Right renal pelvis (tissue), 4 donors: ENCODE results near the gene SLCO2A1. TPM values are rescaled to one million over a fixed set of nuclear protein-coding genes. Genes with fewer than 3 reads are reported as not detected.

Experiments used
- DNase-seq, 4 donors: peaks; one replicate each; pipeline ENCODE4 v3.0.0-alpha.2; 2013; ENCODE audit warnings: low read depth in 4 of 4, low spot score in 3 of 4, missing footprints in 1 of 4
- polyA plus RNA-seq, 4 donors: library from polyadenylated mRNA; unstranded; fragments of 120-200 nt; gene quantifications; one replicate each; pipeline ENCODE4 v1.2.1, GENCODE V29; 2013; ENCODE audit not compliant: insufficient read length in 4 of 4

Gene SLCO2A1
- polyA plus RNA-seq, 4 donors = 17.5 to 22.0 (median 20.3) TPM

DNA sequence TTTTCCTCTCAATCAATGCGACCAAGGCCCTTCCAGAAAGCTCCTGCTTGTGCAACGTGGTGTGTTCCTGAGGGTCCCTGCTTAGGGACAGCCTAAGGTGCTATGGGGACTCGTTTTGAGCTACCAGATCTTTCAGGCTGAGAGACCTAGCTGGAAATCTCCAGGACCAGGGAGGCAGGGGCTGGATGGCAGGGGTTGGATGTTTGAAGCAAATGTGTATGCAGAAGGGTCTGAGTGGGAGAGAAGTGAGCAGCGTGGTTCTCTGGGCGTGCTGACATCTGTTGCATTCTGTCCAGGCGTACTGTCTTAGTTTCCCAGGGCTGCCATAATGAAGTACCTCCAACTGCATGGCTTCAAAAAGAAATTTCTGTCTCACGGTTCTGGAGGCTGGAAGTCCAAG lies 31.7 kb upstream of the SLCO2A1 start:
- DNase-seq = no peak

DNA sequence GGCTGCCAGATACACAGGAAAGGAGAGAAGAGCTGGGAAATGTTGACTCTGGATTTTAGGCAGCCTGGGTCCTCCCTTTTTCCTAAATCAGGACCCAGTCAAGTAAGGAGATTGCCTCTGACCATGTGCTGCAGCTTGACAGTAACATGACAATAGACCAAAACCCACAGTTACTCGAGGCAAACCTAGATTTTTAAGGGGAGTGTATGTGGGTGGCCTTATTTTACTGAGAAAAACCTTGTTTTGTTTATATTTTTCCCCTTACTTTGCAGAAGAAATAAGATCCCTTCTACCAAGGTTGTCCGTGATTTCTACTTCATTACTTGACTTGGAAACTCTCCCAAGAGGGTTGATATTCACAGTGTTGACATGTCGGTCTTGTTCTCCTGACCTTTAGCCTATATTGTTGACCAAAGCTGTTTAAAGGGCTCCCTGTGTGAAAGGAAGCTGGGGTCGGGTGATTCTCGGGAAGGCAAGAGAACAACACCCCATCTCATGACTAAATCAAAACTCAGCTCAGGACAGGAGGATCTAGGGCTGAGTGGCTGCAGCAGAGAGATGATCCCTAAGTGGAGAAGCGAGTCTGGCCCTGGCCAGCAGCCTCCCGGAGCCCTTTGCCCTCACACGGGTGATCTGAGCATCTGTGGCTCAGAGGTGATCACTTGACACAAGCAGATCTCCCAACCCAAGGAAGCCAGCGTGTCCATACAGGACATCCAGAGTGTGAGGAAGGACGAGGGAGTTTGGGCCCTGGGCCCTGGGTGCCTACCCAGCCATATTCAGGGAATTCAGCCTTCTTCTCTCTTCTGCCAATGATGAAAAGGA lies 31.0 kb upstream of the SLCO2A1 start:
- DNase-seq = no peak

DNA sequence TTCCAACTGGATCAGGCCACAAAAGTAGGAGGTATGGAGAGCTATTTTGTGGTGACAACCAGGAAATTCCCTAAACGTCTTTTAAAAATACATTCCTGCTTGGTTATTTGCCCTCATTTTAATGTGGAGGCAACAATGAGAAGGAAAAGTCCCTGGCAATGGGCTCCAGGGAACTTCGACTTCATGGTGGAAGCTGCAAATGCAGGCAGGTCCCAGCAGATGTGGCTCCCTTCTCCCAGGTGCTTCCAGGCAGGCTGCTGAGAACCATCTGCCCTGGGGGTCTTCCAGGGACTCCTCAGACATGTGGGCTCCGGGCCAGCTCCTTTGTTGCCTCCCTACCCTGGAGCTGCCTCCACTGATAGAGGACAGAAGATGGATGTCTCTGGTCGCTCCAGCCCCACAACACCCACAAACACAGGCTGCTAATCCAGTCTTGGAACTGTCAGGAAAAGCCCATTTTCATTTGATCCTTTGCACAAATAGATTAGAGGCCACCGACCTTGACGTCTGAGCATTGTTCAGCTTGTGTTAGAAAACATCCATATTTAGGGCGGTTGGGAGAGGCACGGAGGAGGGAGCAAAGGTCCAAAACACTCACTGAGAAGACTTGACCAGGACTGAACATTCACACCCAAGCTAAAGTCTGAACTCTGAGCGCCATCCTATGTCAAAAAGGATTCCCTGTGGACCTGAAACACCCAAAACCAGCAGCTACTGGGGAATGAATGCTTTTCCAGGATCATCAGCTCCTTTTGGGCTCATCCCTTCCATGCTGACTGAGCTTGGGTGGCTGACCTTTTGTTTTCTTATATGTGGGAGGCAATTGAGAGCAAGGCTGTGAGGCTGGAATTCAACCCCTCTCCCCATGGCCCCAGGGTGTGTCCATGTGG lies 30.2 kb upstream of the SLCO2A1 start:
- no peak for DNase-seq

DNA sequence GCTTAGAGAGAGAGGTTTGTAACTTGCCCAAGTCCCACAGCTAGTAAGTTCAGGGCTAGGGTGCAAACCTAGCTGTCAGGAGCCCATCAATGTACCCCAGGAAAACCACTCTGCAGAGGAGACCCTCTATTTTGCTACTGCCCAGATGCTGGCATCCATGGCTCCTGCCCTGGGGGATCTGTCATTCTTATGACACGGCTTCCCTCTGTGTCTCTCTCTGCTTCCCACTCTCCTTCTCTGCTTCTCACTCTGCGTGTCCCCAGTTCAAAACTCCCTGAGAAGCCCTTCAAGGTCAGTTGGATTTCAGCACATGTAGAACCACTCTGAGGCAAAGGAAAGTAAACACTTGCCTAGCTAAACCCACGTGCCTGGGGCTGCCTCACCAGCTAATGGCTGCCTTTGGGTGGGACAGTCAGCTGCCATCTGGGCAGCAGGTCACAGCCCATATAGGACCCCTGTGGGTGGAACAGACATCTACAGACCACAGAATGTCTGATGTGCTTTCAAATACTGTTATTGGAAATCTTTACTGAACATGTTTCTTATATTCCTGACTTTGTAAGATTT lies 29.4 kb upstream of the SLCO2A1 start:
- no peak for DNase-seq

DNA sequence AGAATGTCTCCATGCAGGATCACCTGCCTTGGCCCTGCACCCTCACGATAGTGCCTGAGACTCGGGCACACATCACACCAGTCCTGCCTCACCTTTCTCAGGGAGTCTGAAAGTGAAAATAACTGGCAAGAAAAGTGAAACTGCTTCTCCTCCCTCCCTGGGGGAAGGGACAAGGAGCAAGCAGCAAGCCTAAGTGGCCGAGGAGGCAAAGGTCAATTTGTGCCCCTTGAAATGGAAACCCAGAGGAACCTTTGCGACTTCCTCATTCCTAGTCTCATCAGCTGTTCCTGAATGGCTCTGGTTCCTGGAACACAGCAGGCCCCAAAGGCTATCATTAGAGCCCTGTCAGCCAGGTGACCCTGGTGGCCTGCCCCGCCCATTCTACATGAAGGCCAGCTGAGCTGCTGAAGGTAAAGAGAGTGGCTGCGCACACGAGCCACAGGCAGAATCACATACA lies 28.0 kb upstream of the SLCO2A1 start:
- no peak for DNase-seq

DNA sequence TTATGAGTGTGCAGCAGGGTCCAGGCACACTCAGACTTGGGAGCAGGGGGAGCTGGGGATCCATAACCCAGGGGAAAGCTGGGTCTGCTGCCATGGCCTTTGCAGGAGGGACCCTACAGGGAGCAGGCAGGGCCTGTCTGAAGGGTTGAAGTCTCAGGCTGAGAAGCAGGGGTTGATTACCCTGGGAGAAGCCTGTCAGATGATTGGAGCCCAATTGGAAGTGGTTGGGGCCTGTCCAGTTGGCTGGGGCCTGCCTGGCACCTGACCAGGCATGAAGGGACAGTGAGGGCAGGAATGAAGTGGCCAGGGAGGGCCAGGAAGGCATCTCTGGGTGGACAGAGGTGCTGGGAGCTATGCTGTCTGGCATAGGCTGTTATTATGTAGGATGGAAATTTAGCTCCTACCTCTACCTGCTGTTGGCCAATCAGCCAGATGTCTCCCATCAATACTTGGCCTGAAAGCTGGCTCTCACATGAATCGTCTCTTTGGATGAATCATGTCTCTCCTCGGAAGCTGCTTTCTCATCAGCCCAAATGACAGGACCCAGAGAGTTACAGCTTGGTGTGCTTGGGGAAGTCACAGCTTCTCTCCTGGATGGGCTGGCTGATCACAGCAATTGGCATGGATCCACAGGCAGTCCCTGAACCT lies 27.4 kb upstream of the SLCO2A1 start:
- DNase-seq = no peak

DNA sequence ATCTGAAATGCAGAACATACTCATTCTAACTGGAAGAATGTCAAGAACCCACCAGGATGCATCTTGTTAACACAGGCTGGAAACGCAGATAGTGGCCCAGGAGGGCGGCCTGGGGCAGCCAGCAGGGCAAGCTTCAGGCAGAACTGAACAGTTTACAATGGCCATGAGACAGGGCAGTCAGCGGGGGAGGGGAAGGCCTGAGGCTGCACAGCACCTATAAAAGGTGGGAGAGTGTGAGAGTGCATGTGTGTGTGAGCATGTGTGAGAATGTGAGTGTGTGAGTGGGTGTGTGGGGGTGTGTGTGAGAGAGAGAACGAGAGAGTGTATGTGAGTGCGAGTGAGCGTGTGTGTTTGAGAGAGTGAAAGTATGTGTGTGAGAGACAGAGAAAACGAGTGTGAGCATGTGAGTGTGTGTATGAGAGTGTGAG lies 26.8 kb upstream of the SLCO2A1 start:
- no peak for DNase-seq

DNA sequence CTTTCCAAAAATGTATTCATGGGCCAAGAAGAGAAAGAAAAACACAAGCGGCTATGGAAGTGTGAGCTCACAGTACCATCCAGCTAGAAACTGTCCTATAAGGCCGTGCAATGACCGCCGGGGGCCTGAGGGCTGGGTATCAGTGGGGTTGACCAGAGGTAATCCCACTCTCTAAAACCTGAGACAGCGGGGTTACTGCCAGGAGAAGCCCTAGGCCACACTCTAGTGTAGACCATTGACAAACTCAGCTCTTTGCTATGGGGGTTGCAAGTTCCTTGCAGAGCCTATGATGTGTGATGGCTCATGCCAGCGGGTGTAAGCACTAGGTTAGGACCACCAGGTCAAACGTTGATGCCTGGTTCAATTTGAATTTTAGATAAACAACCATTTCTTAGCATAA lies 25.9 kb upstream of the SLCO2A1 start:
- DNase-seq = no peak

DNA sequence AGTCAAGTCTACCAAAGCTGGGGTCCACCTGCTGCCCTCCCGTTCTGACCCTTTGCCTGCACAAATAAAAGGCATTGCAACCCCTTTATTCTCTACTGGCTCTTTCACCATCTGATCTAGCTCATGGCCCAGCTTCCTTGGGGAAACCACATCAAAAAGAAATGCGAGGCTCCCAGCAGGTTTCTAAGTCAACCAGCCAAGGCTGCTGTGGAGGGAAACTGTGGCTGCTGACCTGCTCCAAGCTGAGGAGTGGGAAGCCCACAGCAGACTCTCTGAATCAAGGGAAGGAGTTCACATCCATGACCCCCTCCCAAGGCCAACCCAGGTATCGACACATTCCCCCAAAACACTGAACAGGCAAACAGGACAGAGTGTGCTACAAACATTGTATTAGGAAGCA lies 25.2 kb upstream of the SLCO2A1 start:
- DNase-seq = no peak

DNA sequence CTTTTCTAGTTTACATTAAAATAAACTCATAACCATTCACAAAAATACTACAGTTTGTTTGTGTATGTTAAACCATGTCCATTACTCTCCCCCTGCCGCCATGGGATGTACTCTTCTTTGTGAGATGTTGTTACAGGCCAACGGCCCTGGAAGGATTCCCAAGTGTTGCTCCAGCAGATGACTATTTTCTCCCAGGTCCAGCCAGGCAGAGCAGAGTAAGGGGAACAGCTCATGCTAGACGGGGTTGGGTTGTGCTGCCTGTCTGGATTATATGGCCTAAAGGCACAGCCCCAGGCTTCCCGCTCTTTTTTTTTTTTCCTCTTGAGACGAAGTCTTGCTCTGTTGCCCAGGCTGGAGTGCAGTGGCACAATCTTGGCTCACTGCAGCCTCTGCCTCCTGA lies 24.5 kb upstream of the SLCO2A1 start:
- no peak for DNase-seq

DNA sequence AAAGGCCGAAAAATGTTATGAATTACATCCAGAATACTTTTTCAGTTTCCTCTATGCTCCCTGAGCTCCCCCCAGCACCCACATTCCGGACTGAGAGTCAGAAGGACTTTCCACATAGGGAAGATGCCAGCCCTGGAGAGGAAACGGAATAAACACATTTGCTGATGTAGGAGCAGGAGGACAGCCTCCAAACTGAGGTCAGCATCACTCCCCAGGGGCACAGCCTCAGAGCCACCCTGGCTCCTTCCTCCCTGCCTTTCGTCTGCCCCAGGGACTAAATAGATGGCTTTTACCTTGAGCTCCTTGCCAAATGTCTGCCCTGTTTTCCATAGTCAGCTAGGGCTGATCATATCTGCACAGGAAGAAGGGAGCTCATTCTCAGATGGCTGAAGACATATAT lies 22.6 kb upstream of the SLCO2A1 start:
- no peak for DNase-seq

DNA sequence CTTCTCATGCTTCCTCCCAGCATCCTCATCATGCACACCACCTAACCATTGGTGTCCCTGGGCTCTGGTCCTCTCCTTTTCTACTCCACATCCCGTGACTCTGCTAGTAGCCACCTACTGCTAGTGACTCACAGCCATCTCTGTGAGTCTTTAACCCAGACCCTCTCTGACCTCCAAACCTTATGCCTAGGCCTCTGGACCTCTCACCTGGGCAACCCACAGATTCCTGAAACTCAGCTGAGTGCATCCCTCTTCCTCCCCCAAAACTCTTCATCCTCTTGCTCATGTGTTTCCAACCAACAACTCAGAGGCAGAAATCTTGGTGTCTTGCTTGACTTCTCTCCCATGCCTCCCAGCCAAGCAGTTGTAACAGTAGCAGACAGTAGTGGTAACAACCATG lies 20.0 kb upstream of the SLCO2A1 start:
- no peak for DNase-seq

DNA sequence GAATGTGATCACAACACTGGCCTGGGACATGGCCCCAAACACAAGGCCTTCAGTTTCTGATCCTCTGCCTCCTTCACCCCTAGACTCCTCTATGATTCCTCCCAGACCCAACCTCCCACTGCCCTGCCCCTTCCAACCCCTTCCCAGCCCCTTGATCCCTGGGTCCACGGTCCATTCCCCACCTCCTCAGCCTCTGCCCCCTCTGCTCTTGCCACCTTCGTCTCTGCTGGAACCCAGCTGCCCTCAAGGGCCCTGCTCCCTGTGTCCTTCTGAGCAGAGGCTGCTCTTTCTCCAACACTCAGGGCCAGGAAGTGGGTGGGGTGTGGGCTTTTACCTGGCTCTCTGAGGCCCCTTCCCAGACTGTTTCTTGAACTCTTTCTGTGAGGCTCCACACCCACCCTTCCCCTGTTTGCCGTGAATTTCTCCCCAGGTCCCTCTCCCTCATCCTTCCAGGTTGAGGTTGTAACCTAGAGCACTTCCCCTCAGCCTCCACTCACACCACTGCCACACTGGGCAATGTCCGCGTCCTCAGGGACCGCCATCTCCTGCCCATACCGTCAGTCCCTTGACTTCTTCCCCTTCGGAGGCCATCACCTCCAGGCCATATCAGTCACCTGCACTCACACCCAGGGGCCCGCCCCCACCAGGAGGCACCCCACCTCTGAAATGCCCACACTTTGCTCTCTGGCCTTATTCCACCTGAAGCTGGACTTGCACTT lies 18.7 kb upstream of the SLCO2A1 start:
- no peak for DNase-seq

DNA sequence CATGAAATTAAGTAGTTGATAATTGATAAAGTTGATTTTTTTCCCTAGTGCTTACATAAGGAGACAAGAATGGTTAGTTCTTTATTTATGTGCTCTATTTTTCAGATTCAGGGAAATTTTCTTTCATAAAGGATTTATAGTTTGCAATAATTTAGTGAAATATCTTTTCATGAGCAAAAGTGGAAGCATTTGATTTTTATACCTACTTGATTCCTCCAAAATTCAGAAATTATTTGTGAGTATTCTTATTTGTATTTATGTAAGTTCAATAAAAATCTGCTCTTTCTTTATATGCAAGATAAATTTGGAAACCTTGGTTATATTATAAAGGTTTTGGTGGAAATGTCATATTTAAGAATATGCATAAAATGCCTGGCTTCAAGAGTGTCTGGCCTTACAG lies 14.7 kb upstream of the SLCO2A1 start:
- DNase-seq = no peak

DNA sequence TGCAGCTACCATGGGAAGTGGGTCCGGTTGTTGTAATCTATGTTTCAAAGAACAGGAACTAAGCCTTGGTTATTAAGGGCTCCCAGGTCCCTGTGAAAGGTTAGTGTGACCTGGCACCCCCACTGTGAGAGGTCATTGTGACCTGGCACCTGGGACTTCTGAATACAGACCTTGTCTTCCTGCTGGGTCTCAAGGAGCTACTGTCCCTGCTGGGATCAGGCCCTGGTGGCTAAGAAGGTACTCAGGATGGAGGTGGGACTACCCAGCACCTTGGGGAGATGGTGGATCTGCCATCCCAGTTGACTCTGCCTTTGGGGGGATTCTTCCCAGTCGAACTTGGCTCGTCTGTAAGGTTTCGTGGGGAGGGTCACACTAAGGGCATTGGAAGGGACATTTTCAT lies 10.3 kb upstream of the SLCO2A1 start:
- no peak for DNase-seq

DNA sequence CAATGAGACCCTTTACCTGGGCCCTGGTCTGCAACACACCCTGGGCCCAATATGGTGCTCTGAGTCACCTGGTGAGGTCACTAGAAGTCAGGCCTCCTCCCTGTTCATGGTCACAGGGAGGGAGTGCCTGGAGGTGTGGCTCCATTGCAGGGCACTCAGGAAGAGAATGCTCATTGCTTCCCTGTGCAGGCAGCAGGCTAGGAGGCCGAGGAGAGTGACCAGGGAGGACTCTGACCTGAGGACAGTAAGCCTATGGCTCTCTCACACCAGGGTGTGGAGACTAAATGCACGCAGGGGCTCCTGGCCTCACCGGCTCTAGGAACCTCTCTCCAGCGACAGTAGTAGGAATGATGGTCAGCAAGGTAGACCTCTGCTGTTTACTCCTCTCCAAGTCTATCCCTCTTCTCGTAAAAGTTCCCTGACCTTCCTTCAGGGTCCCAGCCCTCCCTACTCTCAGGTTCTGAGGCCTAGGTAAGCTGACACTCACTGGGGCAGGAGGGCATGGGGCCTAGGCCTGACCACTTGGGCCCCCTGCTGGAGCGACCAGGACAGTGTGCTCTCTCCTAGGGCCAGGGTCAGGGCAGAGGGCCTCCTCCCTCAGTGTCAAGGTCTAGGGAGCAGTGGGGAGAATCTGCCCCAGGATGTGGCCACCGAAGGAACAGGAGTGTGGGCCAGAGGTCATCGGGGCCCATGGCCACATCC lies 9.6 kb upstream of the SLCO2A1 start:
- DNase-seq = no peak

DNA sequence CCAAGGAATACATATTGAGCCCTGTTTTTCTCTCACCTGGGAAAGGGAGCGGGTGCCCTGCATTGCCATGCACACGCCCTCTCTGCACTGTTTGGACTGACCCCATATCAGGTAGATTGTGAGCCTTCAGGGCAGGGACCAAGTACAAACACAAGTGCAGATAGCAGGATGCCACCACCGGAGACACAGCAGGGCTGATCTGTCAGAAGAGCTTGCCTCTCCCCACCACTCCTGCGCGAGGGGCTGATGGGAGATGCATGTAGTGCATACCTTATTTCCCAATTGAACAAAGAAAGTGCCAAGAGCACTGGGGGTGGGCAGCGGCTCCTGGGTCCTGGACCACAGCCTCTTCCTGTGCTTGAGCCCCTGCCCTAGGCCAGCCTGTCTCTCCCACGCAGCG lies 9.0 kb upstream of the SLCO2A1 start:
- no peak for DNase-seq

DNA sequence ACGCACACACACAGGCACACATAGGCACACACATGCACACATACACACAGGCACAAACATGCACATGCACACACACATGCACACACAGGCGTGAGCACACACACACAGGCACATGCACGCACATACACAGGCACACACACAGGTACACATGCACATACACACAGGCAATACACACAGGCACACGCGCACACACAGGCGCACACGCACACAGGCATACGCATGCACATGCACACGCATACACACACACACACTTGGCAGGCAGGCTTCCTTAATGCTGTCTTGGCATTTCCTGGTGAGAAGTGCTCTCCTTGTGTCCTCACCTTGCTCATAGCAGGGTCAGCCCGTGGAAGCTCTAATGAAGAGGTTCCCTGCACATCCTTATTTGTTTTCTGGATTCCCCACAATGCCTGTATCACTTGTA lies 8.4 kb upstream of the SLCO2A1 start:
- no peak for DNase-seq

DNA sequence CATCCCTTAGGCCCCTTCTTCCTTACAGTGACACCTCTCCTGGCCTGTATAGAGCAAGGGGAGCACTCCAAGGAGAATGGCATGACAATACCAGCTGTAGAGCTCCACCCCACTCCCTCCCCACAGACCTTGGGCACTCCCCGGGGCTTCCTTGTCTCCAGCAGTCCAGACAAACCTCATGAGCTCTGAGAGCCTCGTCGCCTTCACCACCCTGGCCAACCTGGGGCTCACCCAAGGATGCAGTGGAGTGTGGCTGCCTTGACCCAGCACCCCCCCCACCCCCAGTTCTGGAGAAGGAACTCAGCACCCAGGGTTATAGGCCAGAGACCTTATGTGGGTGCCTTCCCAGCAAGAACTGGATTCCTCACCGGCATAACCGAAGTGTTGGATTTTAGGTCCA lies 7.4 kb upstream of the SLCO2A1 start:
- no peak for DNase-seq

DNA sequence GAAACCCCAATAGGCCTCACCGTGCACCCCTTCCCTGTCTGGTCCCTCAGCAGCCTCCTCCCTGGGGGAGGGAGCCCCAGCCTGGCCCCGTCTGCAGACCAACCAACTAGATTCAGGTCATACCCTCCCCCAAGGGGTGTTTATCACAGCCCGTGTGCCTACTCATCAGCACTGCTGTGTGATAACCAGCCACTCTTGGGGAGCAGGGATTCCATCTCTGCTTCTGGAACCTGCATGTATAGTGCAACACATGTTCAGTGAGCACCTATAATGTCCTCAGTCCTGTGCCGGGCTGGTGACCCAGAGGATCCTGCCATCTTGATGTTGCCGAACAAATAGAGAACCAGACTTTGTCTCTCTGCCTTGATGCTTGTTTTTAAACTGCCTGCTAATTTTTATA lies 6.6 kb upstream of the SLCO2A1 start:
- no peak for DNase-seq
